Trophoblast cell (in vitro differentiated cells and primary cell): ENCODE results near the gene EVA1C.

Experiments used
- DNase-seq, 2 donors: peaks; one replicate each; pipeline ENCODE4 v3.0.0-alpha.2; 2016
- H2AFZ ChIP-seq: 2 replicates; pipeline ENCODE4 v1.6.1; 2013; ENCODE audit warnings: low read length, moderate library complexity, mild to moderate bottlenecking; ENCODE audit not compliant: insufficient read depth, poor library complexity
- H2AK5ac ChIP-seq: 2 replicates; pipeline ENCODE4 v1.6.1; 2013; ENCODE audit warnings: mild to moderate bottlenecking, low read length
- H2BK120ac ChIP-seq: 2 replicates; pipeline ENCODE4 v1.6.1; 2013; ENCODE audit warnings: low read length, mild to moderate bottlenecking, moderate library complexity; ENCODE audit not compliant: insufficient read depth, poor library complexity
- H2BK12ac ChIP-seq: 2 replicates; pipeline ENCODE4 v1.6.1; 2013; ENCODE audit warnings: mild to moderate bottlenecking, low read length, moderate library complexity
- H2BK5ac ChIP-seq: 2 replicates; pipeline ENCODE4 v1.6.1; 2013; ENCODE audit warnings: low read length, low read depth, moderate library complexity, mild to moderate bottlenecking; ENCODE audit not compliant: poor library complexity
- H3K14ac ChIP-seq: 2 replicates; pipeline ENCODE4 v1.6.1; 2013; ENCODE audit warnings: mild to moderate bottlenecking, low read length
- H3K18ac ChIP-seq: 2 replicates; pipeline ENCODE4 v1.6.1; 2013; ENCODE audit warnings: mild to moderate bottlenecking, low read length
- H3K23ac ChIP-seq: 2 replicates; pipeline ENCODE4 v1.6.1; 2013; ENCODE audit warnings: low read length
- H3K27ac ChIP-seq: 2 replicates; pipeline ENCODE4 v1.5.1; 2013; ENCODE audit warnings: low read depth, mild to moderate bottlenecking, inconsistent platforms, low read length, moderate library complexity
- H3K27me3 ChIP-seq: 2 replicates; pipeline ENCODE4 v1.6.1; 2013; ENCODE audit warnings: inconsistent platforms, mild to moderate bottlenecking, low read length, moderate library complexity; ENCODE audit not compliant: insufficient read depth
- H3K36me3 ChIP-seq, 2 experiments: 1 replicate in 1 of 2; 2 replicates in 1 of 2; pipeline ENCODE4 v1.6.1; 2013; ENCODE audit warnings: low read length in 2 of 2, mild to moderate bottlenecking in 2 of 2, moderate library complexity in 1 of 2; ENCODE audit not compliant: insufficient read depth in 2 of 2, control insufficient read depth in 1 of 2
- H3K4ac ChIP-seq: 2 replicates; pipeline ENCODE4 v1.6.1; 2013; ENCODE audit warnings: low read depth, mild to moderate bottlenecking, low read length, moderate library complexity
- H3K4me1 ChIP-seq, 2 experiments: 1 replicate in 1 of 2; 2 replicates in 1 of 2; pipeline ENCODE4 v1.6.1; 2013; ENCODE audit warnings: low read length in 2 of 2, mild to moderate bottlenecking in 2 of 2, moderate library complexity in 1 of 2; ENCODE audit not compliant: insufficient read depth in 2 of 2, control insufficient read depth in 1 of 2
- H3K4me2 ChIP-seq: 2 replicates; pipeline ENCODE4 v1.6.1; 2013; ENCODE audit warnings: inconsistent platforms, mild to moderate bottlenecking, low read length, moderate library complexity
- H3K4me3 ChIP-seq: 2 replicates; pipeline ENCODE4 v1.5.1; 2013; ENCODE audit warnings: mild to moderate bottlenecking, low read depth, low read length, inconsistent platforms
- H3K79me1 ChIP-seq: one replicate; pipeline ENCODE4 v1.6.1; 2013; ENCODE audit warnings: low read length
- H3K79me2 ChIP-seq: 2 replicates; pipeline ENCODE4 v1.6.1; 2013; ENCODE audit warnings: low read length, mild to moderate bottlenecking; ENCODE audit not compliant: control insufficient read depth, insufficient read depth, poor library complexity
- H3K9ac ChIP-seq: 2 replicates; pipeline ENCODE4 v1.6.1; 2013; ENCODE audit warnings: mild to moderate bottlenecking, low read length
- H3K9me3 ChIP-seq: 2 replicates; pipeline ENCODE4 v1.6.1; 2013; ENCODE audit warnings: low read depth, mild to moderate bottlenecking, control low read depth, inconsistent platforms, low read length; ENCODE audit not compliant: insufficient read depth
- H4K12ac ChIP-seq: 2 replicates; pipeline ENCODE4 v1.6.1; 2013; ENCODE audit warnings: low read depth, mild to moderate bottlenecking, low read length, moderate library complexity
- H4K8ac ChIP-seq: 2 replicates; pipeline ENCODE4 v1.6.1; 2013; ENCODE audit warnings: low read depth, mild to moderate bottlenecking, low read length, moderate library complexity
- H4K91ac ChIP-seq: one replicate; pipeline ENCODE4 v1.6.1; 2013; ENCODE audit warnings: low read depth, mild to moderate bottlenecking, low read length, moderate library complexity
- WGBS: extraction: QIAGEN DNeasy Blood & Tissue Kit; methylation state at CpG from one replicate; pipeline ENCODE4 v1.1.7; 2013; ENCODE audit warnings: missing lambda C conversion rate; ENCODE audit not compliant: insufficient read length, insufficient coverage; ENCODE audit errors: extremely low coverage; 5-methylcytosine and 5-hydroxymethylcytosine counted together

EVA1C gene

GRCh38 chr21:32468681-32469111 is 56.2 kb downstream of the EVA1C start:
- Histone ChIP-seq H3K18ac (no peak overlapping the region), H2BK5ac (no peak overlapping the region), H3K4me2 (no peak overlapping the region), H3K9ac (peak overlapping the region; percentile 32), H3K4me1 (no peaks in the 10 kb centered on the region), H3K36me3 (no peaks in the 10 kb centered on the region), H2AK5ac (no peak overlapping the region), H3K79me1 (no peaks in the 10 kb centered on the region), H3K4me3 (no peak overlapping the region), H3K14ac (no peak overlapping the region), H3K27me3 (no peaks in the 10 kb centered on the region), H4K91ac (no peak overlapping the region), H4K8ac (no peak overlapping the region), H2AFZ (no peak overlapping the region), H3K27ac (no peak overlapping the region), H3K9me3 (peaks cover 2% of the 10 kb centered on the region), H3K79me2 (no peaks in the 10 kb centered on the region), H3K4ac (no peak overlapping the region), H2BK120ac (no peak overlapping the region), H4K12ac (no peak overlapping the region), H3K23ac (no peak overlapping the region), H2BK12ac (no peak overlapping the region)
- no peak for DNase-seq
- WGBS: no CpG with 5 or more reads among the region's 6 CpGs

- H3K79me2 ChIP-seq: no peaks in the 10 kb centered on the region
- H3K9me3 ChIP-seq: peaks cover 2% of the 10 kb centered on the region
- H3K4me3 ChIP-seq: no peak overlapping the region
- no peaks in the 10 kb centered on the region for H3K36me3 ChIP-seq
- H3K27ac ChIP-seq: no peak overlapping the region
- WGBS: no CpG with 5 or more reads among the region's 5 CpGs
- no peaks in the 10 kb centered on the region for H3K4me1 ChIP-seq
- no peak overlapping the region for H3K18ac ChIP-seq
- DNase-seq: no peak
- H2BK12ac ChIP-seq: no peak overlapping the region
- no peak overlapping the region for H4K91ac ChIP-seq
- H4K12ac ChIP-seq: no peak overlapping the region
- no peaks in the 10 kb centered on the region for H3K79me1 ChIP-seq
- H3K23ac ChIP-seq: no peak overlapping the region
- H2AFZ ChIP-seq: no peak overlapping the region
- no peak overlapping the region for H2BK120ac ChIP-seq
- no peaks in the 10 kb centered on the region for H3K27me3 ChIP-seq
- H3K14ac ChIP-seq: no peak overlapping the region
- no peak overlapping the region for H2AK5ac ChIP-seq
- no peak overlapping the region for H3K4ac ChIP-seq
- no peak overlapping the region for H3K4me2 ChIP-seq
- no peak overlapping the region for H2BK5ac ChIP-seq
- no peak overlapping the region for H3K9ac ChIP-seq
- no peak overlapping the region for H4K8ac ChIP-seq
Measured at GRCh38 chr21:32469628-32470027, 57.1 kb downstream of the EVA1C start.

GRCh38 chr21:32470206-32470605 is 57.7 kb downstream of the EVA1C start:
- Histone ChIP-seq H3K4ac (no peak overlapping the region), H4K8ac (no peak overlapping the region), H3K36me3 (no peaks in the 10 kb centered on the region), H3K9me3 (peaks cover 2% of the 10 kb centered on the region), H3K9ac (peak overlapping the region; percentile 18), H4K12ac (no peak overlapping the region), H2AFZ (no peak overlapping the region), H3K23ac (peak overlapping the region; percentile 12), H2AK5ac (no peak overlapping the region), H3K4me3 (no peak overlapping the region), H3K4me1 (no peaks in the 10 kb centered on the region), H2BK12ac (no peak overlapping the region), H3K79me2 (no peaks in the 10 kb centered on the region), H3K18ac (no peak overlapping the region), H3K79me1 (no peaks in the 10 kb centered on the region), H2BK5ac (no peak overlapping the region), H3K27ac (no peak overlapping the region), H4K91ac (no peak overlapping the region), H3K27me3 (no peaks in the 10 kb centered on the region), H2BK120ac (no peak overlapping the region), H3K14ac (no peak overlapping the region), H3K4me2 (no peak overlapping the region)
- WGBS: no CpG with 5 or more reads among the region's 9 CpGs
- DNase-seq: no peak

- no peak overlapping the region for H4K8ac ChIP-seq
- no peak overlapping the region for H3K18ac ChIP-seq
- no peak overlapping the region for H3K4ac ChIP-seq
- H3K14ac ChIP-seq: no peak overlapping the region
- H3K27ac ChIP-seq: no peak overlapping the region
- H3K27me3 ChIP-seq: no peaks in the 10 kb centered on the region
- no peaks in the 10 kb centered on the region for H3K4me1 ChIP-seq
- H3K23ac ChIP-seq: no peak overlapping the region
- no peaks in the 10 kb centered on the region for H3K79me2 ChIP-seq
- no peaks in the 10 kb centered on the region for H3K79me1 ChIP-seq
- peaks cover 2% of the 10 kb centered on the region for H3K9me3 ChIP-seq
- no peak overlapping the region for H3K4me3 ChIP-seq
- no peak overlapping the region for H3K4me2 ChIP-seq
- H2AK5ac ChIP-seq: no peak overlapping the region
- WGBS: no CpG with 5 or more reads among the region's 17 CpGs
- no peak overlapping the region for H2BK12ac ChIP-seq
- no peak overlapping the region for H2BK5ac ChIP-seq
- H3K36me3 ChIP-seq: no peaks in the 10 kb centered on the region
- H4K12ac ChIP-seq: no peak overlapping the region
- H2BK120ac ChIP-seq: no peak overlapping the region
- no peak overlapping the region for H2AFZ ChIP-seq
- peak in 1 of 2 donors; percentile 23 for DNase-seq
- H3K9ac ChIP-seq: no peak overlapping the region
- no peak overlapping the region for H4K91ac ChIP-seq
Measured at GRCh38 chr21:32472890-32473765, 60.6 kb downstream of the EVA1C start.
